SK-MEL-5 (cell line): Measurements from ENCODE around the gene CHKA. TPM values are rescaled to one million over a fixed set of nuclear protein-coding genes. Genes with fewer than 3 reads are reported as not detected.

Source experiments
- DNase-seq: peaks from one replicate; pipeline ENCODE4 v3.0.0-alpha.2; 2016; ENCODE audit warnings: low read depth, low spot score
- in situ Hi-C: cut with HindIII; loops from 2 replicates; pipeline ENCODE4 v1.10.0; 2016; ENCODE audit warnings: low sequenced_read_pairs, high pct_unique_total_duplicates, low pct_unique_long_range_greater_than_20kb
- polyA plus RNA-seq, 2 experiments: library from polyadenylated mRNA; depleted of rRNA; stranded (reverse); fragments of >200 nt; gene quantifications; 2 replicates each; pipeline ENCODE4 v1.2.3, GENCODE V29; 2015
- total RNA-seq: library from RNA; depleted of rRNA; stranded (reverse); fragments of >200 nt; shearing (Covaris generic); gene quantifications from 2 replicates; pipeline ENCODE4 v1.2.3, GENCODE V29; 2014; rRNA removed

CHKA gene
- total RNA-seq: 55.9 and 62.2 TPM in 2 replicates
- polyA plus RNA-seq (2015; cell fraction: cytosol; rRNA removed): 33.8 and 34.5 TPM in 2 replicates
- 163 and 183 TPM in 2 replicates for polyA plus RNA-seq (2015; cell fraction: nucleus; rRNA removed)

- in situ Hi-C loops: no loop called here
- DNase-seq: peak; percentile 88
Measured at GRCh38 chr11:68121067-68121899, at the start of gene CHKA. Gene CHKA, minus strand, starts transcription at chr11:68121388. Its CDS starts 211 bp downstream, at chr11:68121177.

GRCh38 chr11:68169442-68169841, 48.3 kb upstream of the CHKA start:
- in situ Hi-C loops: no loop called here

GRCh38 chr11:68168694-68169093, 47.5 kb upstream of the CHKA start:
- in situ Hi-C loops: no loop called here

More at GRCh38 chr11:68169442-68169841, 48.3 kb upstream of the CHKA start:
- DNase-seq: no peak

GRCh38 chr11:68167474-68167873, 46.3 kb upstream of the CHKA start:
- in situ Hi-C loops: no loop called here
- DNase-seq: no peak

More at GRCh38 chr11:68168694-68169093, 47.5 kb upstream of the CHKA start:
- DNase-seq: no peak

GRCh38 chr11:68166969-68167368, 45.8 kb upstream of the CHKA start:
- DNase-seq: no peak
- in situ Hi-C loops: no loop called here

- in situ Hi-C loops: no loop called here
- DNase-seq: no peak
Measured at GRCh38 chr11:68165601-68166000, 44.4 kb upstream of the CHKA start.

GRCh38 chr11:68164437-68164836, 43.2 kb upstream of the CHKA start:
- no peak for DNase-seq
- in situ Hi-C loops: no loop called here

- DNase-seq: no peak
- in situ Hi-C loops: no loop called here
Measured at GRCh38 chr11:68163691-68164090, 42.5 kb upstream of the CHKA start.

GRCh38 chr11:68160100-68160695, 39.0 kb upstream of the CHKA start:
- DNase-seq: no peak
- in situ Hi-C loops: no loop called here

- in situ Hi-C loops: no loop called here
- DNase-seq: no peak
Measured at GRCh38 chr11:68159665-68160064, 38.5 kb upstream of the CHKA start.

- in situ Hi-C loops: no loop called here
- DNase-seq: no peak
Measured at GRCh38 chr11:68159161-68159560, 38.0 kb upstream of the CHKA start.

- DNase-seq: no peak
- in situ Hi-C loops: no loop called here
Measured at GRCh38 chr11:68158580-68158979, 37.4 kb upstream of the CHKA start.

- in situ Hi-C loops: no loop called here
- no peak for DNase-seq
Measured at GRCh38 chr11:68153742-68154141, 32.6 kb upstream of the CHKA start.

- in situ Hi-C loops: no loop called here
- no peak for DNase-seq
Measured at GRCh38 chr11:68150037-68150436, 28.8 kb upstream of the CHKA start.

GRCh38 chr11:68149417-68149816, 28.2 kb upstream of the CHKA start:
- in situ Hi-C loops: no loop called here
- no peak for DNase-seq

GRCh38 chr11:68148879-68149278, 27.7 kb upstream of the CHKA start:
- in situ Hi-C loops: no loop called here
- no peak for DNase-seq

- in situ Hi-C loops: no loop called here
- no peak for DNase-seq
Measured at GRCh38 chr11:68148071-68148805, 27.1 kb upstream of the CHKA start.
